Neural progenitor cell (in vitro differentiated cells): ENCODE data around the gene GRPR. TPM values are rescaled to one million over a fixed set of nuclear protein-coding genes. Genes with fewer than 3 reads are reported as not detected.

Source experiments
- DNase-seq: peaks from one replicate; pipeline ENCODE4 v3.0.0-alpha.2; 2016; ENCODE audit warnings: low spot score
- H2AFZ ChIP-seq: fragments of 200-600 bp; sonication (generic); replicated peaks from 2 replicates; pipeline ENCODE4 v1.6.1; 2016; ENCODE audit warnings: antibody characterized with exemption
- H3F3A ChIP-seq: fragments of 200-600 bp; sonication (generic); 2 replicates; pipeline ENCODE4 v1.6.1; 2016; ENCODE audit warnings: antibody characterized with exemption, low read depth
- H3K27ac ChIP-seq: fragments of 200-600 bp; sonication (generic); 2 replicates; pipeline ENCODE4 v1.5.1; 2016; ENCODE audit warnings: mild to moderate bottlenecking
- H3K27me3 ChIP-seq: fragments of 200-600 bp; sonication (generic); 2 replicates; pipeline ENCODE4 v1.6.1; 2016; ENCODE audit warnings: mild to moderate bottlenecking, moderate library complexity
- H3K36me3 ChIP-seq: fragments of 200-600 bp; sonication (generic); 2 replicates; pipeline ENCODE4 v1.5.1; 2016
- H3K4me1 ChIP-seq: fragments of 200-600 bp; sonication (generic); 2 replicates; pipeline ENCODE4 v1.6.1; 2016; ENCODE audit warnings: mixed run types
- H3K4me2 ChIP-seq: fragments of 200-600 bp; sonication (generic); 2 replicates; pipeline ENCODE4 v1.6.1; 2016
- H3K4me3 ChIP-seq: fragments of 200-600 bp; sonication (generic); 2 replicates; pipeline ENCODE4 v1.5.1; 2016
- H3K79me2 ChIP-seq: fragments of 200-600 bp; sonication (generic); 2 replicates; pipeline ENCODE4 v1.6.1; 2016; ENCODE audit warnings: low read depth
- H3K9ac ChIP-seq: fragments of 200-600 bp; sonication (generic); 2 replicates; pipeline ENCODE4 v1.6.1; 2016
- H3K9me3 ChIP-seq: fragments of 200-600 bp; sonication (generic); 2 replicates; pipeline ENCODE4 v1.5.1; 2016; ENCODE audit warnings: low read depth
- H4K20me1 ChIP-seq: fragments of 200-600 bp; sonication (generic); 2 replicates; pipeline ENCODE4 v1.6.1; 2016; ENCODE audit warnings: low read depth
- H3K27ac Mint-ChIP-seq: 3 replicates; pipeline ENCODE4 v1.8.0; 2021; ENCODE audit warnings: mixed read lengths
- H3K27me3 Mint-ChIP-seq: 2 replicates; pipeline ENCODE4 v1.8.0; 2022; ENCODE audit warnings: low read depth, mild to moderate bottlenecking, inconsistent platforms, moderate library complexity, mixed read lengths; ENCODE audit not compliant: insufficient read depth
- H3K36me3 Mint-ChIP-seq: 3 replicates; pipeline ENCODE4 v1.8.0; 2021; ENCODE audit warnings: mixed read lengths
- H3K4me1 Mint-ChIP-seq: 3 replicates; pipeline ENCODE4 v1.8.0; 2021; ENCODE audit warnings: mixed read lengths
- H3K4me3 Mint-ChIP-seq: 3 replicates; pipeline ENCODE4 v1.8.0; 2021; ENCODE audit warnings: mild to moderate bottlenecking, moderate library complexity, mixed read lengths
- H3K9me3 Mint-ChIP-seq: 3 replicates; pipeline ENCODE4 v1.8.0; 2020; ENCODE audit warnings: mixed read lengths
- CTCF ChIP-seq: fragments of 200-600 bp; sonication (generic); IDR thresholded peaks from 2 replicates; pipeline ENCODE4 v1.5.1; 2017; ENCODE audit warnings: antibody characterized with exemption, mild to moderate bottlenecking
- EZH2 ChIP-seq: fragments of 200-600 bp; sonication (generic); IDR thresholded peaks from 2 replicates; pipeline ENCODE4 v1.6.1; 2017; ENCODE audit warnings: antibody characterized with exemption, mild to moderate bottlenecking, moderate library complexity
- EZH2phosphoT487 ChIP-seq: fragments of 200-600 bp; sonication (generic); IDR thresholded peaks from 2 replicates; pipeline ENCODE4 v1.6.1; 2017; ENCODE audit warnings: antibody characterized with exemption
- total RNA-seq: library from RNA; depleted of rRNA; stranded (reverse); fragments of >200 nt; gene quantifications from 2 replicates; pipeline ENCODE4 v1.2.3, GENCODE V29; 2015; ENCODE audit warnings: low replicate concordance

The GRPR gene
- total RNA-seq, 1 donor from 2014 or later, result 2.8 TPM

DNA sequence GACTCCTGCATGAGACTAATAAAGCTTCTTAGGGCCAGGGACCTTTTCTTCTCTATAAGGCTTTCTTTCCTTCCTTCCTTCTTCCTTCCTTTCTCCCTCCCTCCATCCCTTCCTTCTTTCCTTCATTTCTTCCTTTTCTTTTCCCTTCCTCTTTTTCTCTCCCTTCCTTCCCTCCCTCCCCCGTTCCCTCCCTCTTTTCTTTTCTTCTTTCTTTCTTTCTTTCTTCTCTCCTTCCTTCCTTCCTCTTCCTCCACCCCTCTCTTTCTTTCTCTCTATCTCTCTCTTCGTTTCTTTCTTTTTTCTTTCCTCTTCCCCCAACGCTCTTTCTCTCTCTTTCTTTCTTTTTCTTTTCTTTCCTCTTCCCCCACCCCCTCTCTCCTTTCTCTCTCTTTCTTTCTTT, 41.4 kb downstream of the GRPR start:
- Mint-ChIP-seq H3K27me3 (peaks cover 9% of the 10 kb centered on the region), H3K4me1 (peaks cover 5% of the 10 kb centered on the region), H3K27ac (no peak overlapping the region), H3K36me3 (peaks cover 2% of the 10 kb centered on the region), H3K4me3 (no peak overlapping the region), H3K9me3 (peaks cover 4% of the 10 kb centered on the region)
- Histone ChIP-seq H3K36me3 (no peaks in the 10 kb centered on the region), H3K4me1 (no peaks in the 10 kb centered on the region), H3K9me3 (no peaks in the 10 kb centered on the region), H3K4me2 (no peak overlapping the region), H3K79me2 (no peaks in the 10 kb centered on the region), H3K4me3 (no peak overlapping the region), H3K27ac (no peak overlapping the region), H2AFZ (no peak overlapping the region), H3K9ac (no peak overlapping the region), H4K20me1 (no peaks in the 10 kb centered on the region), H3K27me3 (no peaks in the 10 kb centered on the region), H3F3A (no peaks in the 10 kb centered on the region)
- no peak for TF ChIP-seq EZH2phosphoT487
- no peak for TF ChIP-seq EZH2
- no peak for TF ChIP-seq CTCF
- no peak for DNase-seq

- Mint-ChIP-seq H3K4me1 (no peaks in the 10 kb centered on the region), H3K27ac (peak within 1 kb of the TSS; percentile 11), H3K36me3 (peaks cover under 1% of the 10 kb centered on the region), H3K27me3 (peaks cover 13% of the 10 kb centered on the region), H3K9me3 (peaks cover 4% of the 10 kb centered on the region), H3K4me3 (no peak within 1 kb of the TSS)
- H3K27ac ChIP-seq, result no peak within 1 kb of the TSS
- H2AFZ ChIP-seq, result no peak within 1 kb of the TSS
- no peaks in the 10 kb centered on the region for H3K9me3 ChIP-seq
- no peak for TF ChIP-seq EZH2
- TF ChIP-seq EZH2phosphoT487, result no peak
- no peak for TF ChIP-seq CTCF
- H3K4me3 ChIP-seq, result no peak within 1 kb of the TSS
- H3K79me2 ChIP-seq, result no peaks in the 10 kb centered on the region
- H3K9ac ChIP-seq, result no peak within 1 kb of the TSS
- no peak for DNase-seq
- no peaks in the 10 kb centered on the region for H4K20me1 ChIP-seq
- no peak within 1 kb of the TSS for H3K4me2 ChIP-seq
- H3F3A ChIP-seq, result no peaks in the 10 kb centered on the region
- H3K4me1 ChIP-seq, result no peaks in the 10 kb centered on the region
- H3K27me3 ChIP-seq, result no peaks in the 10 kb centered on the region
- H3K36me3 ChIP-seq, result no peaks in the 10 kb centered on the region
These were observed 43.8 kb downstream of the GRPR start, which contains the start of gene MAGEB17 for GRCh38 chrX:16167181-16167580. Gene MAGEB17, plus strand, starts transcription at chrX:16167481. Its CDS starts 2,902 bp downstream, at chrX:16170383.

DNA sequence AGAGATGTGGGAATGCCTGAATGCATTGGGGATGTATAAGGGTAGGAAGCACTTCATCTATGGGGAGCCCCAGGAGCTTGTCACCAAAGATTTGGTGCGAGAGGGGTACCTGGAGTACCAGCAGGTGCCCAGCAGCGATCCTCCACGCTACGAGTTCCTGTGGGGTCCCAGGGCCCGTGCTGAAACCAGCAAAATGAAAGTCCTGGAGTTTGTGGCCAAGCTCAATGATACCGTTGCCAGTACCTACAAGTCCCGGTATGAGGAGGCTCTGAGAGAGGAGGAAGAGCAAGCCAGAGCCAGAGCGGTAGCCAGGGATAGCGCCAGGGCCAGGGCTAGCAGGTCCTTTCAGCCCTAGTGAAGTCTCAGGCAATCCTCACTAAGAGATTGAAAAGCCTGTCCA, 47.7 kb downstream of the GRPR start:
- no peaks in the 10 kb centered on the region for H3K27me3 ChIP-seq
- H4K20me1 ChIP-seq, result no peaks in the 10 kb centered on the region
- H3K4me1 ChIP-seq, result no peaks in the 10 kb centered on the region
- Mint-ChIP-seq H3K27ac (no peak overlapping the region), H3K27me3 (peaks cover 15% of the 10 kb centered on the region), H3K4me3 (no peak overlapping the region), H3K36me3 (no peaks in the 10 kb centered on the region), H3K4me1 (no peaks in the 10 kb centered on the region), H3K9me3 (peaks cover 2% of the 10 kb centered on the region)
- H3K36me3 ChIP-seq, result no peaks in the 10 kb centered on the region
- no peak overlapping the region for H3K9ac ChIP-seq
- no peak overlapping the region for H3K27ac ChIP-seq
- H3K4me3 ChIP-seq, result no peak overlapping the region
- H3F3A ChIP-seq, result no peaks in the 10 kb centered on the region
- no peaks in the 10 kb centered on the region for H3K9me3 ChIP-seq
- DNase-seq, result no peak
- TF ChIP-seq CTCF, result no peak
- H3K79me2 ChIP-seq, result no peaks in the 10 kb centered on the region
- H3K4me2 ChIP-seq, result no peak overlapping the region
- H2AFZ ChIP-seq, result no peak overlapping the region

DNA sequence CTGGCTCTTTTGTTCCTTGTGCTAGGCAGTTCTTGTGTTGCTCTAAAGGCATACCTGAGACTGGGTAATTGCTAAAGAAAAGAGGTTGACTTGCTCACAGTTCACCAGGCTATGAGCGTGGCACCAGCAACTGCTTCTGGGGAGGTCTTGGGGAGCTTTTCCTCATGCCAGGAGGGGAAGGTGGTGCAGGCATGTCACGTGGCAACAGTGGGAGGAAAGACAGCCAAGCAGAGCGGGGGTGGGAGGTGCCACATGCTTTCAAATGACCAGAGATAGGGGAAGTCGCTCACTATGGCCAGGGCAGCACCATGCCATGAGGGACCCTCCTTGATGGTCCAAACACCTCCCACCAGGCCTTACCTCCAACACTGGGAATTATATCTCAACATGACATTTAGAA, 48.6 kb downstream of the GRPR start:
- DNase-seq, result no peak
- no peak overlapping the region for H3K27ac ChIP-seq
- H3K4me1 Mint-ChIP-seq, result no peaks in the 10 kb centered on the region

More for the DNA sequence above, 48.6 kb downstream of the GRPR start:
- H3K4me3 ChIP-seq, result no peak overlapping the region
- TF ChIP-seq CTCF (no peak), EZH2 (no peak), EZH2phosphoT487 (no peak)
- H2AFZ ChIP-seq, result no peak overlapping the region
- no peaks in the 10 kb centered on the region for H3K4me1 ChIP-seq
- no peaks in the 10 kb centered on the region for H3K36me3 Mint-ChIP-seq
- no peaks in the 10 kb centered on the region for H4K20me1 ChIP-seq
- H3K27me3 Mint-ChIP-seq, result peaks cover 12% of the 10 kb centered on the region
- H3F3A ChIP-seq, result peaks cover 3% of the 10 kb centered on the region
- H3K9me3 Mint-ChIP-seq, result peaks cover 2% of the 10 kb centered on the region
- no peaks in the 10 kb centered on the region for H3K79me2 ChIP-seq
- H3K9me3 ChIP-seq, result no peaks in the 10 kb centered on the region
- no peak overlapping the region for H3K27ac Mint-ChIP-seq
- no peak overlapping the region for H3K9ac ChIP-seq
- no peaks in the 10 kb centered on the region for H3K36me3 ChIP-seq
- no peak overlapping the region for H3K4me3 Mint-ChIP-seq
- no peak overlapping the region for H3K4me2 ChIP-seq
- no peaks in the 10 kb centered on the region for H3K27me3 ChIP-seq
